HT-29 (cell line): Measurements from ENCODE around the gene RFC4. TPM values are rescaled to one million over a fixed set of nuclear protein-coding genes. Genes with fewer than 3 reads are reported as not detected.
A peak's percentile ranks its signal among the peaks of the same experiment; 100 is the strongest.

ENCODE experiments used
- DNase-seq: peaks from one replicate; pipeline ENCODE4 v3.0.0-alpha.2; 2015; ENCODE audit warnings: low spot score
- small RNA-seq: library from RNA; depleted of rRNA; stranded (forward); fragments of <200 nt; gene quantifications from one replicate; pipeline ENCODE3, GENCODE V24; 2014
- total RNA-seq: library from RNA; depleted of rRNA; stranded (reverse); fragments of >200 nt; shearing (Covaris generic); gene quantifications from 2 replicates; pipeline ENCODE4 v1.2.3, GENCODE V29; 2014; rRNA removed

RFC4 gene
- total RNA-seq, 1 experiment from 2014 or later, result 23.6 TPM

GRCh38 chr3:186750316-186750715, 56.0 kb downstream of the RFC4 start:
- DNase-seq, result no peak

- DNase-seq, result peak; percentile 92
These were observed 60.3 kb downstream of the RFC4 start for GRCh38 chr3:186746008-186746407.

GRCh38 chr3:186743666-186744065, 62.6 kb downstream of the RFC4 start:
- no peak for DNase-seq

DNA sequence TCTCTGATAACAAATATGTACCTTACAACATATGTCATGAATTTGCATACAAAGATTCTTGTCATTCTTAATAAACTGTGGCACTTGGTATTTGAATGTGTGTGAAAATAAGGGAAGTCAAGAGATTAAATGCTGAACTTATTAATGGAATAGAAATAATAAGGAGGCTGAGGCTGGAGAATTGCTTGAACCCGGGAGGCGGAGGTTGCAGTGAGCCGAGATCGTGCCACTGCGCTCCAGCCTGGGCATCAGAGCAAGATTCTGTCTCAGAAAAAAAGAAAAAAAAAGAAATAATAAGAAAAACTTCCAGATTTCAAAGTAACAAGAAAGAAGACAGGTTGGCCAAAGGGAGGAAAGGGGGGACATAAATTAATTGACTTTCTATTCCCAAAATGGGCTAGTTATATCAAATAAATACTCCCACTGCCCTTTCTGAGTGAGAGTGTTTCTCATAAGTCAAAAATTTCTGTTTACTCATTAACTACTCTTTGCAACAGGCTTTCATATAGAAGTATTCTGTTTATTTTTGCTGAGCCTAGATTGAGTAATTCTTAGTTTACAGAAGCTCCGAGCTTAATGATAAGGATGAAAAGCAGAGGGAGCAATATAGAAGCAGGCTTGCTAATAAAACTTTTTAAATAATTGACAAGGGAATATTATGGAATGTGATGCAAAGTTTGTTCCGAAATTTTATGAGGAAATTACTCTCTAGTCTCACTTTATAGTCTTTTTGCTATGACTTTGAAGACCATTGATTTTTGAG, 63.5 kb downstream of the RFC4 start:
- peak; percentile 71 for DNase-seq

Small RNA genes within 50 kb of the gene (small RNA-seq; reads per million reads assigned to genes)
- gene RF00092 (not detected), gene RNU6-1105P (not detected), gene SNORA4 (not detected), gene SNORA63 (not detected), gene SNORA81 (not detected), gene SNORD2 (not detected)

Other genes starting within 250 kb of the RFC4 start
- gene TBCCD1, start 239.1 kb downstream of the RFC4 start, total RNA-seq, result 7.0 and 8.8 TPM in 2 replicates
- gene DNAJB11, start 235.8 kb downstream of the RFC4 start, total RNA-seq, result 63.5 and 71.3 TPM in 2 replicates
- gene AHSG, start 193.4 kb downstream of the RFC4 start, total RNA-seq, result not detected in 2 replicates
- not detected in 2 replicates for gene FETUB, start 166.1 kb downstream of the RFC4 start, total RNA-seq
- gene HRG, start 140.5 kb downstream of the RFC4 start, total RNA-seq, result not detected in 2 replicates
- gene KNG1, start 89.1 kb downstream of the RFC4 start, total RNA-seq, result not detected in 2 replicates
- 189 and 213 TPM in 2 replicates for gene EIF4A2, start 22.9 kb downstream of the RFC4 start, total RNA-seq
- gene ADIPOQ, start 36.2 kb upstream of the RFC4 start, total RNA-seq, result not detected in 2 replicates
- gene ST6GAL1, start 124.0 kb upstream of the RFC4 start, total RNA-seq, result 1.9 and 4.2 TPM in 2 replicates